HG03045 (cell line): ENCODE measurements around the gene ATP13A4.

ENCODE experiments used
- ATAC-seq: cut with Tn5 transposase; IDR thresholded peaks from one replicate; pipeline ENCODE4 v1.9.1; 2021; ENCODE audit warnings: mild to moderate bottlenecking, moderate library complexity; ENCODE audit not compliant: unreplicated experiment

ATP13A4 gene

DNA sequence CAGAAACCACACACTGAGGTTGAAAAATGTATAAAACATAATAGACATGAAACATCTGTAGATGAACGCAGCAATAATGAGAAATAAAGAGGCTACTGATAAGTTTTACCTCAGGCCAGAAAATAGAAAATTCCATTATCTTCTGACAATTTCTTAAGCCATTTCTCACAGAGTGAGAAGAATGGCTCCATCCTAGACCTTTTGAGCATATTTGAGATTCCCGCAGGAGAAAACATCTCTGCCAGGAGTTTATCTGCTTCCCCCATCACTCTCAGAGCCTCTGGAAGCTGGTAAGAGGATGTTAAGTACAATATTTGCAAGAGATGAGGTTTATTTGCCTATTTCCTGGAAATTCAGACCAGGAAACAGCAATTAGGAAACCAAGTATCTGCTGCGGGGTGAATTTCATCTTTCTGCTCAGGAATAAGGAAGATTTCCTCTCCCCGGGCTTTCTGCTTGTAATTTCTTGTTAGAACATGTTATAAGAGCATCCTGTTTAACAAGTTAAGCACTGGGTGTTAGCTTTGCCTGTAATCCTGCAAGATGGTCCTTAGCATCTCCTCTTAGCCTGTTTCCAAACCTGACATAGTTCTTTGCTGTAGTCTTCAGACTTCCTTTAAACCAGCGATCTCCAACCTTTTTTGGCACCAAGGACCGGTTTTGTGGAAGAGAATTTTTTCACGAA, 54.8 kb downstream of the ATP13A4 start:
- ATAC-seq, result no peak

DNA sequence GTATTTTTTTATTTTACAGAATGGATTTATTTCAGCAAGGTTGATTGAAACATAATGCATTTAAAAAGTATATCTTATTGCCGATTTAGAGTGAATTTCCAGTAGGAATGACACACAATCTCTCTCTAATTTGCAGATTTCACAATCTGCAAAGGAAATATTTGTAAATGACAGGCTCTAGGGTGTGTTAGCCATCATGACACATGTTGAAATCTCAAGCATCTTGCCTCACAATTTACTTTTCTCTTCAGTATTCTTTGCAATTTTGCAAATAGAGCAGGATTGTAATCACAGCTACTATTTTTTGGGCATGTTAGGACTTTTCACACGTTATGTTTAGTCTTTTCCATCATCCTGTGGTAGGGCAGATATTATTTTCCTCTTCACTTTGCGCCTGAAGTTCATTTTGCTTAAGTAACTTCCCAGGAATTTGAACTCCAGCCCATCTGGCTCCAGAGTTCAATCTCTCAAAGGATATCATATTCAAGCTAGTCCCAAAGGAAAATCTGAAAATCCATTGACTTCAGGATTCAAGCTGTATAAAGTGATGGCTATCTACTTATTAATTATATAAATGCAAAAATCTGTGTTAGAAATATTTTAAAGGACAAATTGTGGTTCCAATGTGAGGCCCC, 55.4 kb downstream of the ATP13A4 start:
- no peak for ATAC-seq

DNA sequence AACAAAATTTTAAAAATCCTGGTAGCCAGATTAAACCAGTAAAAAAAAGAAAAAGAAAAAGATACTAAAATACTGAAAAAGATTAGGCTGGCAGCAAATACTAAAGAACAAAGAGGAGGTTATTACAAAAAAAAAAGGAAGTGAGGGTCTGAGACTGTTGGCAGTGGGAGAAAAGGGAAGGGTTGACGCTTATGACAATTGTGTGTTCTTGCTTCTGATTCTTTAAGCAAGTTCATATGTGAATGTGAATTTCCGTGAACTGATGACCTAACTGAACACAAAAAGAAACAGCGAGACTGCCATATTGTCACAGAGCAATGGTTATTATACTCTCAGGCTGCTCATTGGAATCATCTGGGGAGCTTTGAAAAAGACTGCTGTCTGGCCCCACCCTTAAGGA, 56.5 kb downstream of the ATP13A4 start:
- ATAC-seq, result no peak

GRCh38 chr3:193496658-193497057, 58.0 kb downstream of the ATP13A4 start:
- ATAC-seq, result no peak

- ATAC-seq, result no peak
Observed at GRCh38 chr3:193491026-193491425, 63.7 kb downstream of the ATP13A4 start.

DNA sequence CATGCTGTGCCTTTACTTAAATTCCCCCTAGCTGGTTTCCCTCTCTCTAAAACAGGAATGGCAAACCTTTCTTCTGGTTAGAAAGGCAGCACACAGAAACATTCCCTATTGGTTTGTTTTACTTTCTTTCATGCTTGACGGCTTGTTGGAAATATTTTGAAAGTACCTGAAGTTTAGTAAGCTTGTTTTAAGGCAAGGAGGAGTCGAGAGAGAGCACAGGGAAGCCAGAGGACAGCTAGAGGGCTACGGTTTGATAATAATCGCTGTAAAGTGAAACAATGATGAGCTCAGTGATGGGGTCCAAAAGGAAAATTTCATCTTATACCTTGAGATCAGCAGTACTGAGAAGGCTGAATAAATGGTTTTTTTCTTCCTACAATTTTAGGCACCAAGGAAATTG, 64.1 kb downstream of the ATP13A4 start:
- ATAC-seq, result no peak

GRCh38 chr3:193489949-193490348, 64.7 kb downstream of the ATP13A4 start:
- ATAC-seq, result no peak

DNA sequence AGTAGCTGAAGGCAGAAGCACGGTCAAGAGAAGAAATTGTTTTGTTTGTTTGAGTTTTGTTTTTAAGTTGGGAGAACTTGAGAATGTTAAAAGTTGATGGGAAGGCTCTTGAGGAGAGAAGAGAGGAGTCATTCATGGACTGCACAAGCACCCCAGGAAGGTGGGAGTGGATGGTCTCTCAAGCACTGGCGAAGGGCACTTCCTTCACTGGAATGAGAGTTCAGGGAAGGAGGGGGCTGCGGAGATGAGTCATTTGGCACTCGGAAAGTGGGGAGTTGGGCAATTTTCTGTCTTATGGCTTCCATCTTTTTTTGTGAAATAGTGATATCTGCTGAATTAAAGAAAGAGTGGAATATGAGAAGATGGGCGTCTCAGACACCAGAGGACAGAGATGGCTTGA, 66.0 kb downstream of the ATP13A4 start:
- no peak for ATAC-seq

DNA sequence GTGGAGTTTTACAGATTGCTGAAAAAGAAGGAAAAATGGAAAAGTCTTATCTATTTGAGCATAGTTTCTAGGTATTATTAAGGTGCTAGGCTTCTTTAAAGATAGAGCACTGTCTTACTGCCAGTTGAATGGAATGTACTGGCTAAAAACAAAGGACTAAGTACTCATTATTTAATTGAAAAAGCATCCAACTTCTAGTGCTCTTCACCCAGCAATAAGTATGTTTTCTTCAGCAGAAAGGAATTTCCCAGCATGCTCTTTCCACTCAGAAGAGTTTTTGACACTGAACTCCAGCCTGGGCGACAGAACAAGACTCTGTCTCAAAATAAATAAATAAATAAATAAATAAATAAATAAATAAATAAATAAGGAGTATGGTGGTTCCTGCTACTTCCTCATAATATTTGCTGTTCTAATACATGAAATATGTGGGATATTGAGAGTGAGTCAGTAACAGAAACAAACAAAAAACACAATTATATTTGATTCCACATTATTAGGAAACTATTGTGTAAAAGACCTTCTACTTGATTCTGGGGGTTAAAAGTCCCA, 70.6 kb downstream of the ATP13A4 start:
- ATAC-seq, result no peak

GRCh38 chr3:193481436-193481835, 73.3 kb downstream of the ATP13A4 start:
- no peak for ATAC-seq

DNA sequence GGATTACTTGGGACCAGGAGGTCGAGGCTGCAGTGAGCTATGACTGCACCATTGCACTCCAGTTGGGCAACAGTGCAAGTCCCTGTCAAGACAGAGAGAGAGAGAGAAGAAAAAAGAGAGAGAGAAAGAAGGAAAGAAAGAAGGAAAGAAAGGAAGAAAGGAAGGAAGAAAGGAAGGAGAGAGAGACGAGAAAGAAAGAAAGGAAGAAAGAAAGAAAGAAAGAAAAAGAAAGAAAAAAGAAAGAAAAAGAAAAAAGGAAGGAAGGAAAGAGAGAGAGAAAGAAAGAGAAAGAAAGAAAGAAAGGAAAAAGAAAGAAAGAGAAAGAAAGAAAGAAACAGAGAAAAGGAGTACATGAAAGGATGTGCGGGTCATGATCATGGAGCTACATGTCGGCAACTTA, 80.2 kb downstream of the ATP13A4 start:
- ATAC-seq, result no peak

DNA sequence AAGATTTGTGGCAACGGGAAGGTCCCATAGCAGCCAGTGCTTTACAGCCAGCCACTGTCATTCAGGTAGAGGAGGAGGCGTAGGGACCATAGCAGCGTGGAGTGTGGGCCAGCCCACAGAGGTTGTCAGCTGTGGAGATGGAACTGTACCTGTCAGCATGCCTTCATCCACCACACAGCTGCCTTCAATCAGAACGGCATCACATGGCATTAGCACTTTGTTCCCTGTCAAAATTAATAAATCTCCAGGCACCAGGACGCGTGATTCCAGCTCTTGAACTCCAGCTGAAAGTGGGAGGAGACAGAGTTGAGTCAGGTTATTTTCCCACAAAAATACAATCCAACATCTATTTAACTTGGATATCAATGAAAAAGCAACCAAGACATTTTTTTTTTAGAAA, 84.0 kb downstream of the ATP13A4 start:
- ATAC-seq, result no peak

DNA sequence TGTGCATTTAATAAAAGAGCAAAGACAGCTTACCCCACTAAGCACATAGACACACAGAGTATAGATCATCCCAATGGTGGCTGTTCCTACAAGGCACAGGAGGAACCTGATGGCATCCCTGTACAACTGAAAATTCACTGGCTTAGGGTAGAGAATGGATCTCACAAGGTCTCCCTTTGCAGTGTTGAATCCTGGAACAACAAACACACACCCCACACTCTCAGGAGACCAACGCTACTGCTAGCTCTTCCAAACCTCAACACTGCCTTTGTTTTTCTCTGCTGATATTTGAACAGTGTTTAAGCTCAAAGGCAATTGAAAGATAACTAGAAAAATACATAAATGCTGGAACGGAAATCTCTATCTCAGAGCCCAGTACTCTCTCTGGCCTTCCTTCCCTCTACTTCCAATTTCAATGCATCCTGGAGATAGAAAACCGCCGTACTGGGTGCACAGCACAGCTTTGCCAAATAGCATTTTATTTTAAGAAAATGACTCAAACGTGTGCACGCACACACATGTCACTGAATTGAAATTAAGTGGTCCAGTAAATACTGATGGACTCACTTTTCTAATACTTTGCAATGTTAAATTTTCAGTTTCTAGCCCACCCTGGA, 88.6 kb downstream of the ATP13A4 start:
- ATAC-seq, result no peak

GRCh38 chr3:193464889-193465288, 89.8 kb downstream of the ATP13A4 start:
- ATAC-seq, result no peak

DNA sequence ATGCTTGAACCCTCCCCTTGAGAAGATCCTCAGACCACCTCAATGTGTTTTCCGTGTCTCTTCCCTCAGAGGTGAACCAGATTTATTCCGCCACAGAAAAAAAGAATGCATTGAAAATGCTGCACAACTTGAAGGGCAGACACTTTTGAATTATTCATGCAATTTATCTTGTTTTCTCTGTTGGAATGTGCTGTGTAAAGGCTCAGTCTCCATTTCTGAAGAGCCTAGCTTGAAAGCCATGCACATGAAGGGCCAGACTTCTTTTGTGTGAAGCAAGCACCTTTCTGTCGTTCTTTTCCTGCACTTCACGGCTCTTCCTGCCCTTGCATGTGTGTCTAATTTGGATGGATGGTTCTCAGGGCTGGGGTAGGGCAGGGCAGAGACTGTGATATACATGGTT, 97.2 kb downstream of the ATP13A4 start:
- no peak for ATAC-seq

- no peak for ATAC-seq
Observed at GRCh38 chr3:193452338-193452737, 102.4 kb downstream of the ATP13A4 start.

- no peak for ATAC-seq
Observed at GRCh38 chr3:193451902-193452301, 102.8 kb downstream of the ATP13A4 start.

- no peak for ATAC-seq
Observed at GRCh38 chr3:193446965-193447602, 107.6 kb downstream of the ATP13A4 start.

DNA sequence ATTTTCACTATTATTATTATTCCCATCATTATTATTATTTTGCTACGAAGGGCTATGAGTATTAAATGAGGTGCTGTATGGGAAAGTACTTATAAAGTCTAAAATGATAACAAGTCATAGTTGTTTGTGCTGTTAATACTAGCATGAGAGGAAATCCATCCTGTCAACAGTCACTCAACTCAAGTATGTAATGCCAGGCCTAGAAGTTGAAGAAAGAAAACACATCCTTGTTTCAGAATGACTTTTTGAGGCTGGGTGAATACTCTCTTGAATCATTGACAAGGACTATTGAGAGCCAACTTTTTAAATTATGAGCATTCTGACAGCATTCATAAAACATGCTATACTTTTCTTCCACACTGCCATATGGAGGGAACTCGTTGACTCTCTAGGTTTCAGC, 115.3 kb downstream of the ATP13A4 start:
- ATAC-seq, result no peak

GRCh38 chr3:193418576-193419373, 135.9 kb downstream of the ATP13A4 start:
- ATAC-seq, result no peak

DNA sequence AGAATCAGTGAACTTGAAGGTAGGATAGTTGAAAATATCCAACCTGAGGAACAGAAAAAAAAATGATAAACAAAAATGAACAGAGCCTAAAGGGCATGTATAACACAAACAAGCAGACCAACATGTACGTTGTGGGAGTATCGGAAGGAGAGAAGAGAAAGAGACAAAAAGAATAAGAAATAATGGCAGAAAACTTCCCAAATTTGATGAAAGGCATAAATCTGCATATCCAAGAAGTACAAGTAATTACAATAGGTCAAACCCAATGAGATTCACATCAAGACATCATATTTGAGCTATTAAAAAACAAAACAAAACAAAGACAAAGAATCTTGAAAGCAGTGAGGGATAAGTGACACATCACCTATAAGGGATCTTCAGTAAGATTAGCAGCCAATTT, 138.1 kb downstream of the ATP13A4 start:
- no peak for ATAC-seq
